Endothelial cell of umbilical vein (primary cell): Measurements from ENCODE around the gene MIX23. TPM values are rescaled to one million over a fixed set of nuclear protein-coding genes. Genes with fewer than 3 reads are reported as not detected.

Experiments
- BruUV-seq: library from RNA; stranded (reverse); fragments of 400-500 nt; replicated peaks from 2 replicates; lab custom pipeline; 2021; lab: Mats Ljungman, UMichigan
- CTCF ChIA-PET: fragments of 300-600, 350-600 bp; sonication (Branson Sonifier 250); formaldehyde crosslinking; loops from one replicate; lab custom pipeline; 2021; ENCODE audit warnings: antibody characterized with exemption, inconsistent platforms; lab: Charles Lee
- POLR2A ChIA-PET: fragments of 300-600, 350-600 bp; sonication (Branson Sonifier 250); formaldehyde crosslinking; loops from one replicate; lab custom pipeline; 2021; ENCODE audit warnings: antibody characterized with exemption, inconsistent platforms; lab: Charles Lee
- DNase-seq: peaks from one replicate; pipeline ENCODE4 v3.0.0-alpha.2; 2011; ENCODE audit warnings: low read depth, low spot score
- FAIRE-seq: peaks from 2 replicates; lab custom pipeline; 2011; peaks lifted over from hg19 to GRCh38; lab: Jason Lieb, UNC
- H2AFZ ChIP-seq: 2 replicates; pipeline ENCODE4 v1.6.0; 2012; ENCODE audit warnings: low read depth, low read length, control low read depth, inconsistent platforms
- H3K27ac ChIP-seq: 2 replicates; pipeline ENCODE4 v1.5.1; 2011; ENCODE audit warnings: low read depth, mild to moderate bottlenecking, control low read depth, low read length, moderate library complexity; ENCODE audit not compliant: insufficient read depth
- H3K27me3 ChIP-seq, 2 experiments: 2 replicates each; pipeline versions ENCODE4 v1.6.0 to v1.6.1; 2011; ENCODE audit warnings: low read length in 2 of 2, mixed read lengths in 1 of 2; ENCODE audit not compliant: control insufficient read depth in 2 of 2, insufficient read depth in 2 of 2
- H3K36me3 ChIP-seq, 2 experiments: 2 replicates in 1 of 2; 3 replicates in 1 of 2; pipeline ENCODE4 v1.5.1; 2011; ENCODE audit warnings: low read length in 2 of 2, mild to moderate bottlenecking in 1 of 2, moderate library complexity in 1 of 2; ENCODE audit not compliant: control insufficient read depth in 2 of 2, insufficient read depth in 2 of 2; ENCODE audit errors: extremely low read depth in 1 of 2
- H3K4me1 ChIP-seq: 3 replicates; pipeline ENCODE4 v1.5.1; 2011; ENCODE audit warnings: mild to moderate bottlenecking, low read length; ENCODE audit not compliant: control insufficient read depth, insufficient read depth; ENCODE audit errors: extremely low read depth
- H3K4me2 ChIP-seq: 2 replicates; pipeline ENCODE4 v1.6.1; 2011; ENCODE audit warnings: low read length, control low read depth, mixed read lengths; ENCODE audit not compliant: insufficient read depth
- H3K4me3 ChIP-seq, 3 experiments: fragments of 200-600 bp in 1 of 3; sonication (generic), shearing (Covaris generic) in 1 of 3; replicated peaks in 1 of 3; 2 replicates each; pipeline ENCODE4 v1.5.1; 2011 to 2016; ENCODE audit warnings: control low read depth in 3 of 3, low read length in 3 of 3, mild to moderate bottlenecking in 2 of 3, inconsistent platforms in 1 of 3, low read depth in 1 of 3, moderate library complexity in 1 of 3; ENCODE audit not compliant: insufficient read depth in 1 of 3
- H3K79me2 ChIP-seq: 2 replicates; pipeline ENCODE4 v1.6.0; 2012; ENCODE audit warnings: low read length, inconsistent platforms; ENCODE audit not compliant: control insufficient read depth, insufficient read depth
- H3K9ac ChIP-seq: replicated peaks from 2 replicates; pipeline ENCODE3; 2011; ENCODE audit warnings: low read length, control low read depth; ENCODE audit not compliant: insufficient read depth; ENCODE audit errors: extremely low read depth
- H3K9me1 ChIP-seq: replicated peaks from 3 replicates; pipeline ENCODE4 v1.6.0; 2011; ENCODE audit warnings: mild to moderate bottlenecking, low read length; ENCODE audit not compliant: control insufficient read depth, insufficient read depth; ENCODE audit errors: extremely low read depth
- H3K9me3 ChIP-seq: replicated peaks from 2 replicates; pipeline ENCODE4 v1.5.1; 2012; ENCODE audit warnings: low read length, inconsistent platforms; ENCODE audit not compliant: control insufficient read depth, insufficient read depth
- H4K20me1 ChIP-seq: replicated peaks from 2 replicates; pipeline ENCODE3; 2011; ENCODE audit warnings: mild to moderate bottlenecking, low read length; ENCODE audit not compliant: control insufficient read depth, insufficient read depth; ENCODE audit errors: extremely low read depth
- EZH2 ChIP-seq: IDR thresholded peaks from 2 replicates; pipeline ENCODE4 v1.6.1; 2012; ENCODE audit warnings: borderline replicate concordance, low read depth, mild to moderate bottlenecking, moderate library complexity, low read length, inconsistent platforms; ENCODE audit not compliant: severe bottlenecking
- FOS ChIP-seq: IDR thresholded peaks from 2 replicates; pipeline ENCODE4 v1.6.1; 2011; ENCODE audit warnings: mild to moderate bottlenecking, low read length, moderate library complexity, borderline replicate concordance; ENCODE audit not compliant: insufficient read depth
- GATA2 ChIP-seq: IDR thresholded peaks from 2 replicates; pipeline ENCODE4 v1.7.0; 2011; ENCODE audit warnings: low read depth, mild to moderate bottlenecking, moderate library complexity, mixed read lengths, low read length; ENCODE audit not compliant: insufficient read length, insufficient read depth
- JUN ChIP-seq: IDR thresholded peaks from 2 replicates; pipeline ENCODE4 v1.6.1; 2011; ENCODE audit warnings: borderline replicate concordance, low read depth; ENCODE audit not compliant: insufficient read length, insufficient read depth
- MAX ChIP-seq: IDR thresholded peaks from 2 replicates; pipeline ENCODE4 v1.6.1; 2011; ENCODE audit not compliant: insufficient read depth, insufficient read length
- MYC ChIP-seq: IDR thresholded peaks from one replicate; pipeline ENCODE4 v1.6.1; 2011; ENCODE audit warnings: mild to moderate bottlenecking, low read depth, low read length
- POLR2A ChIP-seq: IDR thresholded peaks from 2 replicates; pipeline ENCODE4 v1.6.1; 2012; ENCODE audit warnings: low read depth, mild to moderate bottlenecking, control low read depth, low read length
- POLR2AphosphoS5 ChIP-seq: IDR thresholded peaks from 2 replicates; pipeline ENCODE4 v1.6.1; 2012; ENCODE audit warnings: low read depth, mild to moderate bottlenecking, control low read depth, low read length, moderate library complexity; ENCODE audit not compliant: insufficient read depth
- dilution Hi-C: fragments of 300-500 bp; cut with MboI; formaldehyde crosslinking; loops from one replicate; pipeline ENCODE4 v1.15.0; 2019; ENCODE audit warnings: low sequenced_read_pairs; ENCODE audit not compliant: extremely low pct_ligation_motif_present
- intact Hi-C: fragments of 100-400 bp; cut with micrococcal nuclease; formaldehyde crosslinking; loops from one replicate; pipeline ENCODE4 v1.10.0; 2022
- polyA plus RNA-seq, 4 experiments: library from polyadenylated mRNA; depleted of rRNA in 3 of 4; stranded (reverse) in 3 of 4; unstranded in 1 of 4; fragments of >200 nt; gene quantifications; 2 replicates each; pipeline versions ENCODE4 v1.2.1 to v1.2.3, GENCODE V29; 2011 to 2012; ENCODE audit warnings: missing spikeins in 1 of 4
- total RNA-seq: library from RNA; stranded (reverse); gene quantifications from 2 replicates; pipeline ENCODE4 v1.2.3, GENCODE V29; 2021
- TF ChIP-seq, protein P1 (sequence below), 2 donors: IDR thresholded peaks; 1 replicate in 1 of 2; 2 replicates in 1 of 2; pipeline ENCODE4 v1.5.1; 2011; ENCODE audit warnings: low read length in 2 of 2, mild to moderate bottlenecking in 2 of 2, moderate library complexity in 2 of 2, control low read depth in 1 of 2, inconsistent platforms in 1 of 2, low read depth in 1 of 2; ENCODE audit not compliant: insufficient read depth in 1 of 2; ENCODE audit errors: extremely low read depth in 1 of 2

Gene MIX23
- total and polyA plus RNA-seq, 2 donors (not counting 3 experiments of a cell fraction or from before 2014, with no cell fraction given), result 4.5 to 53.5 TPM

GRCh38 chr3:122343654-122344053, 39.4 kb downstream of the MIX23 start:
- ChIA-PET CTCF (no interaction called here), POLR2A (no interaction called here)

More at GRCh38 chr3:122343654-122344053, 39.4 kb downstream of the MIX23 start:
- intact Hi-C loops, result no loop called here
- Histone ChIP-seq H3K36me3 (no peaks in the 10 kb centered on the region), H3K79me2 (no peaks in the 10 kb centered on the region), H3K9me3 (no peaks in the 10 kb centered on the region), H3K4me2 (no peak overlapping the region), H3K27ac (no peak overlapping the region), H4K20me1 (no peaks in the 10 kb centered on the region), H3K9ac (no peak overlapping the region), H3K4me3 (no peak overlapping the region), H3K9me1 (no peaks in the 10 kb centered on the region), H2AFZ (no peak overlapping the region), H3K4me1 (no peaks in the 10 kb centered on the region), H3K27me3 (no peaks in the 10 kb centered on the region)
- FAIRE-seq (no peak), DNase-seq (no peak)
- TF ChIP-seq JUN, result no peak
- no peak for TF ChIP-seq POLR2AphosphoS5
- no peak for TF ChIP-seq MAX
- TF ChIP-seq FOS, result no peak
- TF ChIP-seq, protein P1, sequence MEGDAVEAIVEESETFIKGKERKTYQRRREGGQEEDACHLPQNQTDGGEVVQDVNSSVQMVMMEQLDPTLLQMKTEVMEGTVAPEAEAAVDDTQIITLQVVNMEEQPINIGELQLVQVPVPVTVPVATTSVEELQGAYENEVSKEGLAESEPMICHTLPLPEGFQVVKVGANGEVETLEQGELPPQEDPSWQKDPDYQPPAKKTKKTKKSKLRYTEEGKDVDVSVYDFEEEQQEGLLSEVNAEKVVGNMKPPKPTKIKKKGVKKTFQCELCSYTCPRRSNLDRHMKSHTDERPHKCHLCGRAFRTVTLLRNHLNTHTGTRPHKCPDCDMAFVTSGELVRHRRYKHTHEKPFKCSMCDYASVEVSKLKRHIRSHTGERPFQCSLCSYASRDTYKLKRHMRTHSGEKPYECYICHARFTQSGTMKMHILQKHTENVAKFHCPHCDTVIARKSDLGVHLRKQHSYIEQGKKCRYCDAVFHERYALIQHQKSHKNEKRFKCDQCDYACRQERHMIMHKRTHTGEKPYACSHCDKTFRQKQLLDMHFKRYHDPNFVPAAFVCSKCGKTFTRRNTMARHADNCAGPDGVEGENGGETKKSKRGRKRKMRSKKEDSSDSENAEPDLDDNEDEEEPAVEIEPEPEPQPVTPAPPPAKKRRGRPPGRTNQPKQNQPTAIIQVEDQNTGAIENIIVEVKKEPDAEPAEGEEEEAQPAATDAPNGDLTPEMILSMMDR (IDR thresholded peaks at IDR 0.05; ENCODE audit: extremely low read depth in 1 of 2, insufficient read depth in 1 of 2, low read depth in 1 of 2, low read length in 2 of 2), result no peak
- TF ChIP-seq POLR2A, result no peak
- no peak for TF ChIP-seq MYC
- TF ChIP-seq EZH2, result no peak
- no peak for TF ChIP-seq GATA2
- no TSS peak for BruUV-seq
- dilution Hi-C loops, result no loop called here
